HPDE6-E6E7 (cell line): Measurements from ENCODE around the gene CYBA.
A peak's percentile ranks its signal among the peaks of the same experiment; 100 is the strongest.

Source experiments
- DNase-seq: peaks from one replicate; pipeline ENCODE4 v3.0.0; 2011; ENCODE audit warnings: missing footprints; ENCODE audit errors: extremely low spot score

Gene CYBA

GRCh38 chr16:88647178-88648070, 3.4 kb downstream of the CYBA start:
- DNase-seq: no peak

GRCh38 chr16:88646345-88647034, 4.4 kb downstream of the CYBA start:
- no peak for DNase-seq

GRCh38 chr16:88645941-88646340, 4.9 kb downstream of the CYBA start:
- DNase-seq: no peak

- no peak for DNase-seq
These were observed 5.4 kb downstream of the CYBA start for GRCh38 chr16:88645455-88645854.

GRCh38 chr16:88643644-88643932, 7.3 kb downstream of the CYBA start:
- DNase-seq: no peak

- DNase-seq: no peak
These were observed 7.8 kb downstream of the CYBA start for GRCh38 chr16:88642881-88643643.

- no peak for DNase-seq
These were observed 10.2 kb downstream of the CYBA start for GRCh38 chr16:88640498-88641247.

GRCh38 chr16:88640039-88640495, 10.8 kb downstream of the CYBA start:
- DNase-seq: no peak

GRCh38 chr16:88639231-88640038, 11.4 kb downstream of the CYBA start:
- no peak for DNase-seq

- DNase-seq: no peak
These were observed 12.3 kb downstream of the CYBA start, which contains the start of gene IL17C for GRCh38 chr16:88638323-88639230. Gene IL17C (plus strand): TSS chr16:88638572. CDS start chr16:88638642, 70 bp downstream.

- no peak for DNase-seq
These were observed 14.2 kb downstream of the CYBA start for GRCh38 chr16:88636488-88637265.

GRCh38 chr16:88635671-88636319, 15.1 kb downstream of the CYBA start:
- no peak for DNase-seq

GRCh38 chr16:88634994-88635670, 15.7 kb downstream of the CYBA start:
- no peak for DNase-seq

GRCh38 chr16:88634141-88634993, 16.5 kb downstream of the CYBA start:
- peak; percentile 60 for DNase-seq

GRCh38 chr16:88633684-88634140, 17.1 kb downstream of the CYBA start:
- DNase-seq: peak; percentile 80

- no peak for DNase-seq
These were observed 18.3 kb downstream of the CYBA start for GRCh38 chr16:88632587-88632930.
